ENCODE results near the gene XPO5.
"Not testable (repeated sequence)": the region's sequence is repeated elsewhere in the genome, so short reads cannot be mapped to it uniquely, and the experiment has no call there.

The XPO5 gene

DNA sequence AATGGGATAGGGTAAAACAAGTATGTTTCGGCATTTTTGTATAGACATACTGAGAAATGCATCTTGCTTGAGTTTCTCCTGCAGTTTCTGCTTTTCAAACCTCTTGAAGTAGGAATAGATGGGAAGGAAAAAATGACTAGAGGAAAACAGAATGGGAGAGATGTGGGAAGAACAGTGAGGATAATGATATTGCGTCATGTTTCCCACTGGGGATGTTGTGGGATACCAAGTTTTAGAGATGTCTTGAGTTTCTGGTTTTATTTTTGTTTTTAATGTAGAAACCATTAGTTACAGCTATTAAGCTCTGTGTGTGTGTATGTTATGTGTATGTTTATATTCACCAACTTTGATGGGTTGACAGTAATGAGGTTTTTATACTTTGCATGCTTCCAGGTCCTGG lies 24.8 kb upstream of the XPO5 start:
- no peaks in the 10 kb centered on the region for H3K27me3 ChIP-seq
- H3K9me3 ChIP-seq (replicated peaks in 1 of 11): no peaks in the 10 kb centered on the region
- no peak overlapping the region for H3K9ac ChIP-seq
- peaks cover 78 to 99% (median 93%) of the 10 kb centered on the region in 11 experiments for H3K36me3 ChIP-seq
- H3K27ac ChIP-seq: no peak overlapping the region
- H3K4me2 ChIP-seq: no peak overlapping the region
- TF ChIP-seq Cebpa-rat (IDR thresholded peaks at IDR 0.05): no peak
- H3K4me3 ChIP-seq: no peak overlapping the region
- peaks cover 0 to 4% (median 0%) of the 10 kb centered on the region in 11 experiments; a peak in 2 of 22 replicates for H4K20me1 ChIP-seq
- H3K4me1 ChIP-seq: no peaks in the 10 kb centered on the region

DNA sequence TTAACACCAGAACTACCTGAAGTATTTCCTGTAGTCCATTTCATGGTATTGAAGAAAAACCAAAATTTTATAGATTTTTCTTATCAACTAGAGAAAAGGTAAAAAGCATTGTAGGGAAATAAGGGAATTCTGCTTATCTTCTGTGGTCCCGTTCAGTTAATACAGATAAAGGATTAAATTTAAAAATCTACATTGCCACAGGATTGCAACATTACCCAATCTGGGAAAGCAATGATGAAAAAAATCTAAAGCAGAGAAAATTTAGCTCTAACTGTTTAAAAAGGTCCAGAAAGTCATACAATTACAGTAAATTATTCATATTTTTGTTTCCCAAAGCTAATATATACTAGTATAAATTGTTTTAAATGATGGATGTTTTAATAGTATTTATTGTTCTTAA lies 18.1 kb upstream of the XPO5 start:
- peaks cover 0 to 17% (median 0%) of the 10 kb centered on the region in 11 experiments; a peak in 3 of 22 replicates for H4K20me1 ChIP-seq
- no peak overlapping the region for H3K4me2 ChIP-seq
- H3K4me1 ChIP-seq: no peaks in the 10 kb centered on the region
- peaks cover 54 to 96% (median 89%) of the 10 kb centered on the region in 11 experiments for H3K36me3 ChIP-seq
- TF ChIP-seq Cebpa-rat (IDR thresholded peaks at IDR 0.05): no peak
- H3K27ac ChIP-seq: no peak overlapping the region
- H3K9ac ChIP-seq: no peak overlapping the region
- no peaks in the 10 kb centered on the region for H3K27me3 ChIP-seq
- H3K4me3 ChIP-seq: no peak overlapping the region
- no peaks in the 10 kb centered on the region for H3K9me3 ChIP-seq (replicated peaks in 1 of 11)

DNA sequence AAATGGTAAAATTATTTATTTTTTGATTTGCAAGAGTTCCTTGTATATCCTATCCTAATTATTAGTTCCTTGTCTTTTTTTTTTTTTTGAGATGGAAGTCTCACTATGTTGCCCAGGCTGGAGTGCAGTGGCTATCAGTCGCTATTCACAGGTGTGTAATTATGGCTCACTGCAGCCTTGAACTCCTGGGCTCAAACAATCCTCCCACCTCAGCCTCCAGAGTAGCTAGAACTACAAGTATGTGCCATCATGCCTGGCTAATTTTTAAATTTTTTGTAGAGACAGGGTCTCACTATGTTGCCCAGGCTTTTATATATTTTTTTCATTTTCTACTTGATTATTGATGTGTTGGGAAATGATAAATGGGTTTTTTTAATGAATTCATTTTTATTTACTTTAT lies 13.7 kb upstream of the XPO5 start:
- H3K9me3 ChIP-seq (replicated peaks in 1 of 11); H3K4me1 ChIP-seq; H3K9ac ChIP-seq; H3K27ac ChIP-seq; H3K27me3 ChIP-seq; H3K4me2 ChIP-seq; H3K4me3 ChIP-seq: not testable (repeated sequence)
- peaks cover 74 to 100% (median 98%) of the 10 kb centered on the region in 11 experiments for H3K36me3 ChIP-seq
- peaks cover 0 to 36% (median 0%) of the 10 kb centered on the region in 11 experiments; a peak in 4 of 22 replicates for H4K20me1 ChIP-seq

DNA sequence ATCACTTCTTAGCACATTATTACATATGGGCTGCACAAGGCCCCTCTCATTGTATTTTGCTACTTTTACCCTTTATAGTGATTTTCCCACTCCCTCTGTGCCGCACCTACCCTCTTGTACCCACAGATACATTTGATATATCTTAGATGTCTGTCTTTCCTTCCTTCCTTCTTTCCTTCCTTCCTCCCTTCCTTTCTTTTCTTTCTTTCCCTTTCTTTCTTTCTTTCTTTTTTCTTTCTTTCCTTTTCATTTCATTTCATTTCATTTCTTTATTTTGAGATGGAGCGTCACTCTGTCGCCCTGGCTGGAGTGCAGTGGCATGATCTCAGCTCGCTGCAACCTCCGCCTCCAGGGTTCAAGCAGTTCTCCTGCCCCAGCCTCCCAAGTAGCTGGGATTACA lies 12.4 kb upstream of the XPO5 start:
- H3K27ac ChIP-seq: no peak overlapping the region
- no peaks in the 10 kb centered on the region for H3K9me3 ChIP-seq (replicated peaks in 1 of 11)
- no peak overlapping the region for H3K9ac ChIP-seq
- no peaks in the 10 kb centered on the region for H3K4me1 ChIP-seq
- TF ChIP-seq Cebpa-rat (IDR thresholded peaks at IDR 0.05): no peak
- no peaks in the 10 kb centered on the region for H3K27me3 ChIP-seq
- peaks cover 84 to 100% (median 99%) of the 10 kb centered on the region in 11 experiments for H3K36me3 ChIP-seq
- no peak overlapping the region for H3K4me3 ChIP-seq
- H4K20me1 ChIP-seq: peaks cover 0 to 36% (median 0%) of the 10 kb centered on the region in 11 experiments; a peak in 5 of 22 replicates
- H3K4me2 ChIP-seq: no peak overlapping the region

DNA sequence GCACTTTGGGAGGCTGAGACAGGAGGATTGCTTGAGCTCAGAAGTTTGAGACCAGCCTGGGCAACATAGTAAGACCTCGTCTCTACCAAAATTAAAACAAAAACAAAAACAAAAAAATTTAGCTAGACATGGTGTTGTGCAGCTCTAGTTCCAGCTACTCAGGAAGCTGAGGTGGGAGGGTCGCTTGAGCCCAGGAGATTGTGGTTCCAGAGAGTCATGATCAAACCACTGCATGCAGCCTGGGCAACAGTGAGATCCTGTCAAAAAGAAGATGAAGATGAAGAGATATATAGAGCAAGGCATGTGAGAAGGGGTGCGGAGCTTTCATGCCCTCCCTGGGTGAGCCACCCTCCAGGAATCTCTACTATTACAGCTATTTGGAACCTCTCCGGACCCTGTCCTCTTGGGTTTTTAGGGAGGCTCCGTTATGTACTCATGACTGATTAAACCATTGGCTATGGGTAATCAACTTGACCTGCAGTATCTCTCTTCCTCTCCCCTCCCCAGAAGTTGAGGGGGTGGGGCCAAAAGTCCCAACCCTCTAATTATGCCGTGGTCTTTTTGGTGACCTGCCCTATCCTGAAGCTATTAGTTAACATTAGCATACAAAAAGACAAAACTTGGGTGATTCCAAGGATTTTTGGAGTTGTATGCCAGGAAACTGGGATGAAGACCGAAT lies 9.2 kb upstream of the XPO5 start:
- Histone ChIP-seq H3K27me3 (no peaks in the 10 kb centered on the region), H3K9me3 (replicated peaks in 1 of 11) (no peaks in the 10 kb centered on the region), H3K36me3 (peaks cover 78 to 85% (median 84%) of the 10 kb centered on the region in 11 experiments), H3K9ac (no peak overlapping the region), H3K27ac (no peak overlapping the region), H3K4me1 (no peaks in the 10 kb centered on the region), H4K20me1 (peaks cover 0 to 38% (median 0%) of the 10 kb centered on the region in 11 experiments; a peak in 8 of 22 replicates), H3K4me2 (no peak overlapping the region), H3K4me3 (no peak overlapping the region)
- no peak for TF ChIP-seq Cebpa-rat (IDR thresholded peaks at IDR 0.05)

DNA sequence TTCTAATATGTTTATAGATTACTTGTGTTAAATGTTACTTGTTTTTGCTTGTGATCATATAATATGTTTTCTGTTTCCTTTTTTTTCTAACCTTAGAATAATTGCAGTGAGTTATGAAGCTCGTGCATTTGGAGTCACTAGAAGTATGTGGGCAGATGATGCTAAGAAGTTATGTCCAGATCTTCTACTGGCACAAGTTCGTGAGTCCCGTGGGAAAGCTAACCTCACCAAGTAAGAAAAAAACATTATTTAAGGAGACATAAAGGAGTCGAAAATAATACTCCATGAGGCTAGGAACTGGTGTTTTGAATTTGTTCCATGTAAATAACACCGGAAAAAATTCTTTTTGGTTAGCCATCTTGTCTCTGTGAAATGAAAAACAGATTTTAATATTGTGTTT lies 7.1 kb upstream of the XPO5 start:
- no peak overlapping the region for H3K4me3 ChIP-seq
- H4K20me1 ChIP-seq: peaks cover 0 to 41% (median 3%) of the 10 kb centered on the region in 11 experiments; a peak in 9 of 22 replicates
- H3K4me1 ChIP-seq: peaks cover 6 to 16% (median 9%) of the 10 kb centered on the region in 10 experiments
- TF ChIP-seq Cebpa-rat (IDR thresholded peaks at IDR 0.05): no peak
- peaks cover 61 to 80% (median 72%) of the 10 kb centered on the region in 11 experiments for H3K36me3 ChIP-seq
- H3K27me3 ChIP-seq: no peaks in the 10 kb centered on the region
- no peak overlapping the region for H3K27ac ChIP-seq
- H3K4me2 ChIP-seq: no peak overlapping the region
- H3K9me3 ChIP-seq (replicated peaks in 1 of 11): peaks cover 0 to 10% (median 8%) of the 10 kb centered on the region in 11 experiments; a peak in 10 of 22 replicates
- no peak overlapping the region for H3K9ac ChIP-seq

DNA sequence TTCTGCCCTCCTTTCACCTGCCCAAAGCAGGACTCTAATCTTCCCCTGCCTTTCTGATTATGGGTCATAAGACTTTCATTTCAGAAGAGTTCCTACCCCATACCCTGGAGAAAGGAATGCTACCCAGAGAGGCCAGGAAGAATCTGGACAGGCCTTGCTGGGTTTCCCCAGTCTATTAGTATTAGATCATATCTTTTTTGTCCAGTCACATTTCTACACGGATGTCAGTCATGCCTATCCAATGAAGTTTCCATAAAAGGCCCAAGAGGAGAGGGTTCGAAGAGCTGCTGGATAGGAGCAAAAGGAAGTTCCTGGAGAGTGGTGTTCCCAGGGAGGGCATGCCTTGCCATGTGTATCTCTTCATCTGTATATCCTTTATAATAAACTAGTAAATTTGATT lies 3.3 kb upstream of the XPO5 start:
- Histone ChIP-seq H3K4me3 (peak overlapping the region in 1 of 10 experiments; percentile 5; a peak in 2 of 20 replicates), H3K36me3 (peaks cover 23 to 42% (median 35%) of the 10 kb centered on the region in 11 experiments), H3K27ac (no peak overlapping the region), H4K20me1 (peaks cover 0 to 36% (median 7%) of the 10 kb centered on the region in 11 experiments; a peak in 10 of 22 replicates), H3K9ac (no peak overlapping the region), H3K27me3 (no peaks in the 10 kb centered on the region), H3K4me1 (peaks cover 19 to 29% (median 25%) of the 10 kb centered on the region in 10 experiments), H3K4me2 (peak overlapping the region in 9 of 11 experiments; percentile 67 to 87 (median 81); a peak in 12 of 22 replicates), H3K9me3 (replicated peaks in 1 of 11) (peaks cover 0 to 10% (median 8%) of the 10 kb centered on the region in 11 experiments; a peak in 10 of 22 replicates)
- no peak for TF ChIP-seq Cebpa-rat (IDR thresholded peaks at IDR 0.05)

DNA sequence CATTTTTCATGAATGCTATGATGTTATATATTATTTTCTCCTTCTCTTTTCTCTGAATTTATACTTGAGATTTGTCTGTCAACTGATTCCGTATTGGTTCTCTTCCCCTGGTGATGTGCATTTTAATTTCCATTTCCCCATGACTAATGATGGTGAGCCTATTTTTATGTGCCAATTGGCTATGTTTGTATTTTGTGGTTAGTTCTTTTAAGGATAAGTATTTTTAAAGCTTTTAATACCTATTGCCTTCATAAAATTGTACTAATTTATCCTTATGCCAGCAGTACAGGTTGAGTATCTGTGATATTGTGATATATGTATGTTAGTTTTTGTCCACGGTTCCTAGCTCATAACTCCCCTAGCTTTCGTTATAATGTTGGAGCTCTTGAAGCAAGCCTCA lies 2.9 kb upstream of the XPO5 start:
- Histone ChIP-seq H3K9me3 (replicated peaks in 1 of 11) (peaks cover 0 to 10% (median 8%) of the 10 kb centered on the region in 11 experiments; a peak in 10 of 22 replicates), H4K20me1 (peaks cover 0 to 40% (median 11%) of the 10 kb centered on the region in 11 experiments; a peak in 11 of 22 replicates), H3K4me2 (peak overlapping the region in 9 of 11 experiments; percentile 67 to 87 (median 81); a peak in 16 of 22 replicates), H3K4me1 (peaks cover 19 to 33% (median 29%) of the 10 kb centered on the region in 10 experiments), H3K36me3 (peaks cover 19 to 41% (median 31%) of the 10 kb centered on the region in 11 experiments), H3K9ac (no peak overlapping the region), H3K27me3 (no peaks in the 10 kb centered on the region), H3K4me3 (peak overlapping the region in 1 of 10 experiments; percentile 5; a peak in 1 of 20 replicates), H3K27ac (no peak overlapping the region)
- no peak for TF ChIP-seq Cebpa-rat (IDR thresholded peaks at IDR 0.05)

DNA sequence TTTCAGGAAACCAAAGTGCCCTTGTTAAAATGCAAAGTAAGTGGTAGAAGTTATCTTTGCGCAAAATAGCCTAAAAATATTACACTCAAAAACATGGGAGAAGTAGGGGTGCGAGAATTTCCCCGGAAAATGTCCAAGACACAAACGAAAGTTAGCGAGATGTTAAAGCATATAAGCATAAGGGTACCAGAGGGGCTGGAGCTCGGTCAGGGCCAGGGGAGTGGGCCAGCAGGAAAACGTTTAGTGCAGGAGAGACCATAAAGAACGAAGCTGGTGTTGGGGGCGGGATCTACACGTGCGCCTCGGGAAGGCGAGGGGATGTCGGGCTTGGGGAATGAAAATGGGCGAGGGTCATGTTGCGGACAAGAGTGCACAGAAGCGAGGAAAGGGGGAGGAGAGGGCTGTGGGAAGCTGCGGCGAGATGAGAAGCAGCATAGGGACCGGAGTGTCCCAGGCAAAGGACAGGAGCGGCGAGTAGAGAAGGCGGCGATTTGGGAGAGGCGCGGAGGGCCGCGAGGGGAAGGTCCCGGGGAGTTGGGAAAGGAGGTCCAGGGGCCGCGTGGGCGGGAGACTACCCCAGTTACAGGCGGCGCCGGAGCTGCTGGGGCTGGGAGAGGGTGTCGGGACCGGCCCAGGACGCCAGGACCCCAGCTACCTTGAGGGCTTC lies 600 bp downstream of the XPO5 start:
- H3K9ac ChIP-seq: peak overlapping the region; percentile 73 to 96 (median 85)
- peak overlapping the region; percentile 80 to 97 (median 91) for H3K4me2 ChIP-seq
- no peak for TF ChIP-seq Cebpa-rat (IDR thresholded peaks at IDR 0.05)
- H3K9me3 ChIP-seq (replicated peaks in 1 of 11): peaks cover 0 to 10% (median 8%) of the 10 kb centered on the region in 11 experiments; a peak in 10 of 22 replicates
- peaks cover 23 to 55% (median 43%) of the 10 kb centered on the region in 11 experiments for H3K36me3 ChIP-seq
- peak overlapping the region in 10 of 11 experiments; percentile 47 to 90 (median 78); a peak in 20 of 22 replicates for H3K27ac ChIP-seq
- peak overlapping the region; percentile 80 to 99 (median 95) for H3K4me3 ChIP-seq
- peaks cover 22 to 34% (median 30%) of the 10 kb centered on the region in 10 experiments for H3K4me1 ChIP-seq
- no peaks in the 10 kb centered on the region for H3K27me3 ChIP-seq
- H4K20me1 ChIP-seq: peaks cover 0 to 64% (median 30%) of the 10 kb centered on the region in 11 experiments; a peak in 14 of 22 replicates

Measured in BLaER1 treated with 17β-estradiol and CSF1 and Interleukin-3, amounts not matched to agents 10 nM and 100 nM (cell line).